Measurements from ENCODE around the gene APLF.

DNA sequence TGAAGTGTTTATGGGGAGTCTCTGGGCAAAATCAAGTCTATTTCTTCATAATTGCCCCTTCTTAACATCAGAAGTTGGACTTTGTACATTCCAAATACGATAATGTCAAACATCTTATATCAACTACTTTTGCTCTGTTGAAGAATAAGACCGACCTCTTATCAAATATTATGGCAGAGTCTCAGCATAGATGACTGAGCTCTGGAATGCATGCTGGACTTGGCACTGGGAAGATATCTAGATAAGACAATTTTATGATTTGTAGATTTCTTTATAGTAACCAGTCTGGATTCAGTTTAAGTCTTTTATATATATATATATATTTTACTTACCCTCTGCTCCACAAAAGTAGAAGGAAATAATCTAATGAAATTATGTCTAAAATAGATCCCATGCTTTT lies 8.2 kb downstream of the APLF start:
- TF ChIP-seq POLR2A (IDR thresholded peaks at IDR 0.05; ENCODE audit: low read length), result no peak
- no peak for TF ChIP-seq GATA1 (IDR thresholded peaks at IDR 0.05; ENCODE audit: low read depth, low read length)

Measured in erythroblast (primary cell).